NAMALWA (cell line): ENCODE data around the gene TEPSIN.
A peak's percentile ranks its signal among the peaks of the same experiment; 100 is the strongest.

ENCODE experiments used
- DNase-seq: peaks from one replicate; pipeline ENCODE4 v3.0.0-alpha.2; 2015; ENCODE audit warnings: low spot score

The TEPSIN gene

GRCh38 chr17:81184555-81184954, 54.3 kb downstream of the TEPSIN start:
- no peak for DNase-seq

GRCh38 chr17:81183807-81184206, 55.0 kb downstream of the TEPSIN start:
- DNase-seq: no peak

GRCh38 chr17:81183316-81183715, 55.5 kb downstream of the TEPSIN start:
- no peak for DNase-seq

- no peak for DNase-seq
These were observed 56.3 kb downstream of the TEPSIN start for GRCh38 chr17:81182596-81182995.

- DNase-seq: no peak
These were observed 57.1 kb downstream of the TEPSIN start for GRCh38 chr17:81181811-81182185.

GRCh38 chr17:81180836-81181810, 57.7 kb downstream of the TEPSIN start:
- DNase-seq: no peak

GRCh38 chr17:81179861-81180260, 59.0 kb downstream of the TEPSIN start:
- no peak for DNase-seq

- DNase-seq: peak; percentile 70
These were observed 59.6 kb downstream of the TEPSIN start for GRCh38 chr17:81179220-81179619.
